ENCODE results near the gene TRIP4. TPM values are rescaled to one million over a fixed set of nuclear protein-coding genes. Genes with fewer than 3 reads are reported as not detected.

TRIP4 gene
- total RNA-seq, 1 donor from 2014 or later, result 26.8 TPM

GRCh38 chr15:64423970-64424369 is 36.3 kb downstream of the TRIP4 start:
- Mint-ChIP-seq H3K4me1 (ENCODE audit: unreplicated experiment) (peaks cover 6% of the 10 kb centered on the region), H3K4me3 (ENCODE audit: unreplicated experiment) (no peak overlapping the region), H3K36me3 (ENCODE audit: unreplicated experiment) (peaks cover 36% of the 10 kb centered on the region), H3K27ac (ENCODE audit: unreplicated experiment) (no peak overlapping the region), H3K27me3 (ENCODE audit: unreplicated experiment) (no peaks in the 10 kb centered on the region), H3K9me3 (ENCODE audit: unreplicated experiment) (no peaks in the 10 kb centered on the region)
- TF ChIP-seq CTCF (IDR thresholded peaks at IDR 0.05), result no peak
- DNase-seq (ENCODE audit: extremely low spot score, unreplicated experiment), result no peak

GRCh38 chr15:64425221-64425620 is 37.6 kb downstream of the TRIP4 start:
- DNase-seq (ENCODE audit: extremely low spot score, unreplicated experiment), result no peak
- Mint-ChIP-seq H3K9me3 (ENCODE audit: unreplicated experiment) (no peaks in the 10 kb centered on the region), H3K4me1 (ENCODE audit: unreplicated experiment) (peaks cover 14% of the 10 kb centered on the region), H3K27me3 (ENCODE audit: unreplicated experiment) (no peaks in the 10 kb centered on the region), H3K27ac (ENCODE audit: unreplicated experiment) (no peak overlapping the region), H3K4me3 (ENCODE audit: unreplicated experiment) (no peak overlapping the region), H3K36me3 (ENCODE audit: unreplicated experiment) (peaks cover 37% of the 10 kb centered on the region)
- TF ChIP-seq CTCF (IDR thresholded peaks at IDR 0.05), result no peak

GRCh38 chr15:64426845-64427465 is 39.3 kb downstream of the TRIP4 start:
- H3K4me1 Mint-ChIP-seq (ENCODE audit: unreplicated experiment), result peaks cover 18% of the 10 kb centered on the region
- TF ChIP-seq CTCF (IDR thresholded peaks at IDR 0.05), result peak; percentile 52
- peaks cover 39% of the 10 kb centered on the region for H3K36me3 Mint-ChIP-seq (ENCODE audit: unreplicated experiment)
- no peaks in the 10 kb centered on the region for H3K27me3 Mint-ChIP-seq (ENCODE audit: unreplicated experiment)
- DNase-seq (ENCODE audit: extremely low spot score, unreplicated experiment), result no peak
- peak overlapping the region; percentile 34 for H3K27ac Mint-ChIP-seq (ENCODE audit: unreplicated experiment)
- no peak overlapping the region for H3K4me3 Mint-ChIP-seq (ENCODE audit: unreplicated experiment)
- H3K9me3 Mint-ChIP-seq (ENCODE audit: unreplicated experiment), result no peaks in the 10 kb centered on the region

- Mint-ChIP-seq H3K27ac (ENCODE audit: unreplicated experiment) (no peak overlapping the region), H3K4me1 (ENCODE audit: unreplicated experiment) (peaks cover 18% of the 10 kb centered on the region), H3K36me3 (ENCODE audit: unreplicated experiment) (peaks cover 30% of the 10 kb centered on the region), H3K27me3 (ENCODE audit: unreplicated experiment) (no peaks in the 10 kb centered on the region), H3K9me3 (ENCODE audit: unreplicated experiment) (no peaks in the 10 kb centered on the region), H3K4me3 (ENCODE audit: unreplicated experiment) (no peak overlapping the region)
- TF ChIP-seq CTCF (IDR thresholded peaks at IDR 0.05), result no peak
- DNase-seq (ENCODE audit: extremely low spot score, unreplicated experiment), result no peak
Observed at GRCh38 chr15:64429448-64429847, 41.8 kb downstream of the TRIP4 start.

- Mint-ChIP-seq H3K9me3 (ENCODE audit: unreplicated experiment) (no peaks in the 10 kb centered on the region), H3K4me3 (ENCODE audit: unreplicated experiment) (no peak overlapping the region), H3K27ac (ENCODE audit: unreplicated experiment) (peak overlapping the region; percentile 56), H3K27me3 (ENCODE audit: unreplicated experiment) (no peaks in the 10 kb centered on the region), H3K36me3 (ENCODE audit: unreplicated experiment) (peaks cover 30% of the 10 kb centered on the region), H3K4me1 (ENCODE audit: unreplicated experiment) (peaks cover 18% of the 10 kb centered on the region)
- no peak for DNase-seq (ENCODE audit: extremely low spot score, unreplicated experiment)
- no peak for TF ChIP-seq CTCF (IDR thresholded peaks at IDR 0.05)
Observed at GRCh38 chr15:64430000-64430735, 42.5 kb downstream of the TRIP4 start.

Data from osteocyte (in vitro differentiated cells).